Activated CD4-positive, alpha-beta T cell treated with anti-CD3 and anti-CD28 coated beads, Interleukin-2, amount 10 ng/mL, durations not matched to agents 24 days and 14 days (primary cell): ENCODE data around the gene LDAH. TPM values are rescaled to one million over a fixed set of nuclear protein-coding genes. Genes with fewer than 3 reads are reported as not detected.

ENCODE experiments used
- DNase-seq: peaks from one replicate; pipeline ENCODE4 v3.0.0; 2022
- H3K27ac Mint-ChIP-seq: one replicate; pipeline ENCODE4 v1.8.0; 2022; ENCODE audit warnings: mild to moderate bottlenecking, mixed read lengths
- H3K27me3 Mint-ChIP-seq: one replicate; pipeline ENCODE4 v1.8.0; 2022; ENCODE audit warnings: mixed read lengths
- H3K36me3 Mint-ChIP-seq: one replicate; pipeline ENCODE4 v1.8.0; 2022; ENCODE audit warnings: low read depth, mild to moderate bottlenecking, mixed read lengths
- H3K4me1 Mint-ChIP-seq: one replicate; pipeline ENCODE4 v1.8.0; 2021; ENCODE audit warnings: mixed read lengths
- H3K4me3 Mint-ChIP-seq: one replicate; pipeline ENCODE4 v1.8.0; 2022; ENCODE audit warnings: mild to moderate bottlenecking, moderate library complexity, mixed read lengths
- H3K9me3 Mint-ChIP-seq: one replicate; pipeline ENCODE4 v1.8.0; 2021; ENCODE audit warnings: mixed read lengths
- intact Hi-C: fragments of 100-400 bp; cut with micrococcal nuclease; formaldehyde crosslinking; loops from one replicate; pipeline ENCODE4 v1.15.1; 2023
- total RNA-seq: library from RNA; stranded (reverse); gene quantifications from 2 replicates; pipeline ENCODE4 v1.2.3, GENCODE V29; 2022

Gene LDAH
- total RNA-seq, 1 donor from 2014 or later, result 31.6 TPM

GRCh38 chr2:20677301-20678085, 145.4 kb downstream of the LDAH start:
- Mint-ChIP-seq H3K27me3 (peaks cover 6% of the 10 kb centered on the region), H3K36me3 (peaks cover 3% of the 10 kb centered on the region), H3K4me1 (peaks cover 3% of the 10 kb centered on the region), H3K27ac (no peak overlapping the region), H3K9me3 (no peaks in the 10 kb centered on the region), H3K4me3 (no peak overlapping the region)
- DNase-seq, result no peak
- intact Hi-C loops, result no loop called here

- H3K27me3 Mint-ChIP-seq, result peaks cover 10% of the 10 kb centered on the region
- no peak overlapping the region for H3K4me3 Mint-ChIP-seq
- intact Hi-C loops, result no loop called here
- no peak for DNase-seq
- H3K4me1 Mint-ChIP-seq, result no peaks in the 10 kb centered on the region
- no peak overlapping the region for H3K27ac Mint-ChIP-seq
- no peaks in the 10 kb centered on the region for H3K36me3 Mint-ChIP-seq
- no peaks in the 10 kb centered on the region for H3K9me3 Mint-ChIP-seq
Observed at GRCh38 chr2:20676353-20677215, 146.3 kb downstream of the LDAH start.

- no peak for DNase-seq
- Mint-ChIP-seq H3K9me3 (no peaks in the 10 kb centered on the region), H3K36me3 (no peaks in the 10 kb centered on the region), H3K4me1 (no peaks in the 10 kb centered on the region), H3K27ac (no peak overlapping the region), H3K4me3 (no peak overlapping the region), H3K27me3 (peaks cover 13% of the 10 kb centered on the region)
- intact Hi-C loops, result no loop called here
Observed at GRCh38 chr2:20675701-20676352, 147.1 kb downstream of the LDAH start.

- no peak for DNase-seq
- Mint-ChIP-seq H3K4me3 (no peak overlapping the region), H3K27me3 (peaks cover 13% of the 10 kb centered on the region), H3K9me3 (no peaks in the 10 kb centered on the region), H3K4me1 (no peaks in the 10 kb centered on the region), H3K36me3 (no peaks in the 10 kb centered on the region), H3K27ac (no peak overlapping the region)
- intact Hi-C loops, result no loop called here
Observed at GRCh38 chr2:20674974-20675679, 147.8 kb downstream of the LDAH start.

GRCh38 chr2:20674309-20674965, 148.5 kb downstream of the LDAH start:
- no peaks in the 10 kb centered on the region for H3K4me1 Mint-ChIP-seq
- H3K9me3 Mint-ChIP-seq, result no peaks in the 10 kb centered on the region
- intact Hi-C loops, result no loop called here
- DNase-seq, result no peak
- peaks cover 18% of the 10 kb centered on the region for H3K27me3 Mint-ChIP-seq
- H3K27ac Mint-ChIP-seq, result no peak overlapping the region
- H3K4me3 Mint-ChIP-seq, result no peak overlapping the region
- H3K36me3 Mint-ChIP-seq, result no peaks in the 10 kb centered on the region

GRCh38 chr2:20673686-20674308, 149.1 kb downstream of the LDAH start:
- H3K9me3 Mint-ChIP-seq, result no peaks in the 10 kb centered on the region
- H3K27me3 Mint-ChIP-seq, result peaks cover 24% of the 10 kb centered on the region
- no peak overlapping the region for H3K4me3 Mint-ChIP-seq
- no peak overlapping the region for H3K27ac Mint-ChIP-seq
- no peaks in the 10 kb centered on the region for H3K4me1 Mint-ChIP-seq
- no peaks in the 10 kb centered on the region for H3K36me3 Mint-ChIP-seq
- no peak for DNase-seq
- intact Hi-C loops, result no loop called here

- DNase-seq, result no peak
- intact Hi-C loops, result no loop called here
- Mint-ChIP-seq H3K27ac (no peak overlapping the region), H3K27me3 (peaks cover 35% of the 10 kb centered on the region), H3K4me3 (no peak overlapping the region), H3K36me3 (no peaks in the 10 kb centered on the region), H3K9me3 (no peaks in the 10 kb centered on the region), H3K4me1 (no peaks in the 10 kb centered on the region)
Observed at GRCh38 chr2:20672201-20672951, 150.5 kb downstream of the LDAH start.

- Mint-ChIP-seq H3K4me3 (no peak overlapping the region), H3K4me1 (no peaks in the 10 kb centered on the region), H3K9me3 (no peaks in the 10 kb centered on the region), H3K27me3 (peaks cover 36% of the 10 kb centered on the region), H3K36me3 (no peaks in the 10 kb centered on the region), H3K27ac (no peak overlapping the region)
- DNase-seq, result no peak
- intact Hi-C loops, result no loop called here
Observed at GRCh38 chr2:20671736-20672080, 151.2 kb downstream of the LDAH start.

- intact Hi-C loops, result no loop called here
- no peak overlapping the region for H3K4me3 Mint-ChIP-seq
- peaks cover 41% of the 10 kb centered on the region for H3K27me3 Mint-ChIP-seq
- no peaks in the 10 kb centered on the region for H3K9me3 Mint-ChIP-seq
- H3K4me1 Mint-ChIP-seq, result peaks cover 2% of the 10 kb centered on the region
- H3K27ac Mint-ChIP-seq, result no peak overlapping the region
- H3K36me3 Mint-ChIP-seq, result no peaks in the 10 kb centered on the region
- DNase-seq, result no peak
Observed at GRCh38 chr2:20671036-20671735, 151.7 kb downstream of the LDAH start.

GRCh38 chr2:20670315-20671035, 152.4 kb downstream of the LDAH start:
- no peak overlapping the region for H3K4me3 Mint-ChIP-seq
- DNase-seq, result no peak
- peaks cover 47% of the 10 kb centered on the region for H3K27me3 Mint-ChIP-seq
- intact Hi-C loops, result no loop called here
- peaks cover 2% of the 10 kb centered on the region for H3K4me1 Mint-ChIP-seq
- no peaks in the 10 kb centered on the region for H3K9me3 Mint-ChIP-seq
- no peaks in the 10 kb centered on the region for H3K36me3 Mint-ChIP-seq
- no peak overlapping the region for H3K27ac Mint-ChIP-seq

- peaks cover 54% of the 10 kb centered on the region for H3K27me3 Mint-ChIP-seq
- H3K36me3 Mint-ChIP-seq, result no peaks in the 10 kb centered on the region
- no peak overlapping the region for H3K27ac Mint-ChIP-seq
Observed at GRCh38 chr2:20669562-20670314, 153.2 kb downstream of the LDAH start.

More at GRCh38 chr2:20669562-20670314, 153.2 kb downstream of the LDAH start:
- DNase-seq, result no peak
- H3K4me3 Mint-ChIP-seq, result no peak overlapping the region
- H3K4me1 Mint-ChIP-seq, result peaks cover 2% of the 10 kb centered on the region
- no peaks in the 10 kb centered on the region for H3K9me3 Mint-ChIP-seq
- intact Hi-C loops, result loop anchor here (10.0 kb wide), 1 partner anchor 85 kb away; no protein-coding TSS in a partner anchor
